Measurements from ENCODE around the gene COL8A1. TPM values are rescaled to one million over a fixed set of nuclear protein-coding genes. Genes with fewer than 3 reads are reported as not detected.

COL8A1 gene
- total RNA-seq, 2 experiments from 2014 or later, result not detected

GRCh38 chr3:99751649-99752048 is 113.3 kb downstream of the COL8A1 start:
- no peak for DNase-seq
- no peaks in the 10 kb centered on the region for H3K9me3 Mint-ChIP-seq
- Histone ChIP-seq H3K27me3 (ENCODE audit: control insufficient read depth in 1 of 2, insufficient read depth in 2 of 2, low read length in 2 of 2) (peaks cover 0 to 4% of the 10 kb centered on the region in 2 experiments), H3K36me3 (ENCODE audit: insufficient read depth, low read length) (no peaks in the 10 kb centered on the region), H3K27ac (ENCODE audit: low read depth in 1 of 2, low read length in 2 of 2) (no peak overlapping the region), H3K4me3 (ENCODE audit: low read length) (no peak overlapping the region), H3K4me1 (ENCODE audit: insufficient read depth, low read length) (no peaks in the 10 kb centered on the region), H3K9me3 (ENCODE audit: control insufficient read depth in 1 of 2, insufficient read depth in 1 of 2, low read length in 2 of 2) (no peaks in the 10 kb centered on the region)
- peaks cover 22% of the 10 kb centered on the region for H3K27me3 Mint-ChIP-seq
- no peak overlapping the region for H3K4me3 Mint-ChIP-seq
- no peak for TF ChIP-seq CTCF (IDR thresholded peaks at IDR 0.05)
- no peaks in the 10 kb centered on the region for H3K36me3 Mint-ChIP-seq (ENCODE audit: low read depth)
- intact Hi-C loops (cut with DNase I, micrococcal nuclease), result loop anchor here (2.0 to 5.0 kb wide), 3 partner anchors 935 to 1155 kb away; no protein-coding TSS in a partner anchor
- ChIA-PET POLR2A (no interaction called here), CTCF (no interaction called here)
- H3K27ac Mint-ChIP-seq, result no peak overlapping the region
- no peak for ATAC-seq (ENCODE audit: poor library complexity)
- H3K4me1 Mint-ChIP-seq (ENCODE audit: low read depth), result no peaks in the 10 kb centered on the region

- DNase-seq (peak in 3 of 14 experiments; percentile 28 to 51 (median 46)), ATAC-seq (ENCODE audit: poor library complexity) (peak; percentile 62)
- no peaks in the 10 kb centered on the region for H3K9me3 Mint-ChIP-seq
- POLR2A ChIA-PET, result no interaction called here
- CTCF ChIA-PET, result interaction anchor here (2.8 kb wide), 1 partner anchor 936 kb away, joined by 9 read pairs; no protein-coding TSS in a partner anchor
- no peaks in the 10 kb centered on the region for H3K9me3 ChIP-seq (ENCODE audit: control insufficient read depth in 1 of 2, insufficient read depth in 1 of 2, low read length in 2 of 2)
- no peaks in the 10 kb centered on the region for H3K4me1 ChIP-seq (ENCODE audit: insufficient read depth, low read length)
- H3K27me3 ChIP-seq (ENCODE audit: control insufficient read depth in 1 of 2, insufficient read depth in 2 of 2, low read length in 2 of 2), result peaks cover 0 to 5% of the 10 kb centered on the region in 2 experiments
- no peak overlapping the region for H3K27ac Mint-ChIP-seq
- intact Hi-C loops (cut with DNase I, micrococcal nuclease), result loop anchor here (1.0 to 5.0 kb wide), 4 partner anchors 936 to 1157 kb away; no protein-coding TSS in a partner anchor
- TF ChIP-seq CTCF (IDR thresholded peaks at IDR 0.05), result peak; percentile 47
- H3K4me3 Mint-ChIP-seq, result no peak overlapping the region
- H3K36me3 ChIP-seq (ENCODE audit: insufficient read depth, low read length), result no peaks in the 10 kb centered on the region
- H3K27ac ChIP-seq (ENCODE audit: low read depth in 1 of 2, low read length in 2 of 2), result no peak overlapping the region
- H3K4me3 ChIP-seq (ENCODE audit: low read length), result no peak overlapping the region
- H3K4me1 Mint-ChIP-seq (ENCODE audit: low read depth), result no peaks in the 10 kb centered on the region
- no peaks in the 10 kb centered on the region for H3K36me3 Mint-ChIP-seq (ENCODE audit: low read depth)
- H3K27me3 Mint-ChIP-seq, result peaks cover 22% of the 10 kb centered on the region
Observed at GRCh38 chr3:99753268-99753975, 115.0 kb downstream of the COL8A1 start.

- H3K4me1 ChIP-seq (ENCODE audit: insufficient read depth, low read length), result no peaks in the 10 kb centered on the region
- ChIA-PET POLR2A (no interaction called here), CTCF (no interaction called here)
- Mint-ChIP-seq H3K4me3 (no peak overlapping the region), H3K27me3 (peaks cover 24% of the 10 kb centered on the region), H3K4me1 (ENCODE audit: low read depth) (no peaks in the 10 kb centered on the region), H3K9me3 (no peaks in the 10 kb centered on the region), H3K27ac (no peak overlapping the region), H3K36me3 (ENCODE audit: low read depth) (no peaks in the 10 kb centered on the region)
- H3K27me3 ChIP-seq (ENCODE audit: control insufficient read depth in 1 of 2, insufficient read depth in 2 of 2, low read length in 2 of 2), result peaks cover 0 to 9% of the 10 kb centered on the region in 2 experiments
- no peaks in the 10 kb centered on the region for H3K9me3 ChIP-seq (ENCODE audit: control insufficient read depth in 1 of 2, insufficient read depth in 1 of 2, low read length in 2 of 2)
- ATAC-seq (ENCODE audit: poor library complexity) (no peak), DNase-seq (no peak)
- no peak overlapping the region for H3K27ac ChIP-seq (ENCODE audit: low read depth in 1 of 2, low read length in 2 of 2)
- H3K4me3 ChIP-seq (ENCODE audit: low read length), result no peak overlapping the region
- intact Hi-C loops (cut with DNase I, micrococcal nuclease), result no loop called here
- no peak for TF ChIP-seq CTCF (IDR thresholded peaks at IDR 0.05)
- H3K36me3 ChIP-seq (ENCODE audit: insufficient read depth, low read length), result no peaks in the 10 kb centered on the region
Observed at GRCh38 chr3:99755831-99756230, 117.4 kb downstream of the COL8A1 start.

Data from CD4-positive, alpha-beta T cell (primary cell).